Subcutaneous adipose tissue (tissue), 4 donors: ENCODE data around the gene NRXN3. TPM values are rescaled to one million over a fixed set of nuclear protein-coding genes. Genes with fewer than 3 reads are reported as not detected.

Experiments used
- CTCF ChIP-seq: fragments of 450-650 bp; IDR thresholded peaks from one replicate; pipeline ENCODE4 v1.5.1; 2016; ENCODE audit warnings: low read depth, mild to moderate bottlenecking, control low read depth, antibody characterized with exemption, moderate library complexity
- total RNA-seq, 4 donors: library from RNA; depleted of rRNA; stranded (reverse); fragments of >200 nt; gene quantifications; one replicate each; pipeline ENCODE4 v1.1.0, GENCODE V29; 2016

The NRXN3 gene
- total RNA-seq, 4 donors from 2014 or later = 0.57 to 2.4 (median 1.1) TPM; not detected in 1

GRCh38 chr14:79464468-79464867, 1294.3 kb downstream of the NRXN3 start:
- TF ChIP-seq CTCF = no peak

GRCh38 chr14:79465651-79466050, 1295.5 kb downstream of the NRXN3 start:
- no peak for TF ChIP-seq CTCF

- TF ChIP-seq CTCF = no peak
These were observed 1296.9 kb downstream of the NRXN3 start for GRCh38 chr14:79466938-79467527.

GRCh38 chr14:79467835-79468234, 1297.7 kb downstream of the NRXN3 start:
- no peak for TF ChIP-seq CTCF

- TF ChIP-seq CTCF = no peak
These were observed 1298.3 kb downstream of the NRXN3 start for GRCh38 chr14:79468486-79468885.

- TF ChIP-seq CTCF = no peak
These were observed 1303.5 kb downstream of the NRXN3 start for GRCh38 chr14:79473651-79474050.

GRCh38 chr14:79475887-79476532, 1305.8 kb downstream of the NRXN3 start:
- TF ChIP-seq CTCF = no peak
